D341Med (cell line): ENCODE data around the gene GNAQ.

Experiments used
- DNase-seq: peaks from one replicate; pipeline ENCODE4 v3.0.0; 2012; ENCODE audit warnings: low spot score

The GNAQ gene

GRCh38 chr9:78003730-78004129, 27.9 kb downstream of the GNAQ start:
- DNase-seq: no peak

- no peak for DNase-seq
Measured at GRCh38 chr9:78001946-78002731, 29.5 kb downstream of the GNAQ start.

GRCh38 chr9:78000221-78000620, 31.4 kb downstream of the GNAQ start:
- DNase-seq: no peak

GRCh38 chr9:77999231-77999631, 32.4 kb downstream of the GNAQ start:
- no peak for DNase-seq

- peak; percentile 58 for DNase-seq
Measured at GRCh38 chr9:77997611-77998284, 33.9 kb downstream of the GNAQ start.

- DNase-seq: no peak
Measured at GRCh38 chr9:77996696-77997095, 34.9 kb downstream of the GNAQ start.

GRCh38 chr9:77991191-77991590, 40.4 kb downstream of the GNAQ start:
- no peak for DNase-seq

- DNase-seq: no peak
Measured at GRCh38 chr9:77989909-77990308, 41.7 kb downstream of the GNAQ start.

GRCh38 chr9:77989458-77989857, 42.2 kb downstream of the GNAQ start:
- no peak for DNase-seq

GRCh38 chr9:77988630-77989029, 43.0 kb downstream of the GNAQ start:
- no peak for DNase-seq

- DNase-seq: no peak
Measured at GRCh38 chr9:77987880-77988525, 43.6 kb downstream of the GNAQ start.

- DNase-seq: no peak
Measured at GRCh38 chr9:77987081-77987656, 44.4 kb downstream of the GNAQ start.

- DNase-seq: no peak
Measured at GRCh38 chr9:77985996-77986395, 45.6 kb downstream of the GNAQ start.

- DNase-seq: no peak
Measured at GRCh38 chr9:77983320-77983662, 48.3 kb downstream of the GNAQ start.

- DNase-seq: no peak
Measured at GRCh38 chr9:77982581-77983319, 48.9 kb downstream of the GNAQ start.

GRCh38 chr9:77981907-77982306, 49.7 kb downstream of the GNAQ start:
- DNase-seq: no peak

GRCh38 chr9:77981332-77981731, 50.3 kb downstream of the GNAQ start:
- DNase-seq: no peak

GRCh38 chr9:77980622-77981021, 51.0 kb downstream of the GNAQ start:
- DNase-seq: no peak

- DNase-seq: no peak
Measured at GRCh38 chr9:77978086-77978781, 53.4 kb downstream of the GNAQ start.

GRCh38 chr9:77977210-77977611, 54.4 kb downstream of the GNAQ start:
- DNase-seq: peak; percentile 47

- no peak for DNase-seq
Measured at GRCh38 chr9:77975806-77976205, 55.8 kb downstream of the GNAQ start.

- no peak for DNase-seq
Measured at GRCh38 chr9:77975036-77975435, 56.6 kb downstream of the GNAQ start.
